Parathyroid adenoma (tissue), 2 donors: ENCODE measurements around the gene FAM117B.

Experiments used
- H2AFZ ChIP-seq: fragments of 300-600 bp; sonication (generic); one replicate; pipeline ENCODE4 v1.7.0; 2017; ENCODE audit warnings: antibody characterized with exemption, mild to moderate bottlenecking
- H3K27ac ChIP-seq: fragments of 300-600 bp; sonication (generic); one replicate; pipeline ENCODE4 v1.7.0; 2017
- H3K27me3 ChIP-seq: fragments of 300-600 bp; sonication (generic); one replicate; pipeline ENCODE4 v1.7.0; 2017; ENCODE audit warnings: low read length; ENCODE audit not compliant: control insufficient read depth, insufficient read depth
- H3K36me3 ChIP-seq: fragments of 300-600 bp; sonication (generic); one replicate; pipeline ENCODE4 v1.7.0; 2017; ENCODE audit warnings: low read length; ENCODE audit not compliant: control insufficient read depth, insufficient read depth
- H3K4me1 ChIP-seq: fragments of 300-600 bp; sonication (generic); one replicate; pipeline ENCODE4 v1.7.0; 2017; ENCODE audit warnings: control low read depth
- H3K4me2 ChIP-seq: fragments of 300-600 bp; sonication (generic); one replicate; pipeline ENCODE4 v1.7.0; 2017; ENCODE audit warnings: low read length
- H3K4me3 ChIP-seq: fragments of 300-600 bp; sonication (generic); one replicate; pipeline ENCODE4 v1.7.0; 2017; ENCODE audit warnings: low read depth, low read length
- H3K79me2 ChIP-seq: fragments of 300-600 bp; sonication (generic); one replicate; pipeline ENCODE4 v1.7.0; 2017; ENCODE audit warnings: control low read depth
- H3K9ac ChIP-seq: fragments of 300-600 bp; sonication (generic); one replicate; pipeline ENCODE4 v1.7.0; 2017; ENCODE audit warnings: mild to moderate bottlenecking
- H3K9me3 ChIP-seq: fragments of 300-600 bp; sonication (generic); one replicate; pipeline ENCODE4 v1.7.0; 2017; ENCODE audit warnings: low read length; ENCODE audit not compliant: control insufficient read depth
- CTCF ChIP-seq: fragments of 300-600 bp; sonication (generic); IDR thresholded peaks from one replicate; pipeline ENCODE4 v1.7.0; 2017; ENCODE audit warnings: antibody characterized with exemption, mild to moderate bottlenecking
- donor health status: primary hyperparathyroidism.

The FAM117B gene

GRCh38 chr2:202634556-202635427 lies at the start of gene FAM117B:
FAM117B (plus strand) TSS chr2:202634969; CDS start chr2:202635188, 219 bp downstream.
- Histone ChIP-seq H3K36me3 (no peaks in the 10 kb centered on the region), H3K9me3 (no peaks in the 10 kb centered on the region), H2AFZ (peak within 1 kb of the TSS; percentile 95), H3K4me2 (peak within 1 kb of the TSS; percentile 66), H3K27ac (peak within 1 kb of the TSS; percentile 90), H3K9ac (peak within 1 kb of the TSS; percentile 86), H3K4me1 (peaks cover 6% of the 10 kb centered on the region), H3K4me3 (peak within 1 kb of the TSS; percentile 98), H3K79me2 (peaks cover 5% of the 10 kb centered on the region), H3K27me3 (no peaks in the 10 kb centered on the region)
- no peak for TF ChIP-seq CTCF

DNA sequence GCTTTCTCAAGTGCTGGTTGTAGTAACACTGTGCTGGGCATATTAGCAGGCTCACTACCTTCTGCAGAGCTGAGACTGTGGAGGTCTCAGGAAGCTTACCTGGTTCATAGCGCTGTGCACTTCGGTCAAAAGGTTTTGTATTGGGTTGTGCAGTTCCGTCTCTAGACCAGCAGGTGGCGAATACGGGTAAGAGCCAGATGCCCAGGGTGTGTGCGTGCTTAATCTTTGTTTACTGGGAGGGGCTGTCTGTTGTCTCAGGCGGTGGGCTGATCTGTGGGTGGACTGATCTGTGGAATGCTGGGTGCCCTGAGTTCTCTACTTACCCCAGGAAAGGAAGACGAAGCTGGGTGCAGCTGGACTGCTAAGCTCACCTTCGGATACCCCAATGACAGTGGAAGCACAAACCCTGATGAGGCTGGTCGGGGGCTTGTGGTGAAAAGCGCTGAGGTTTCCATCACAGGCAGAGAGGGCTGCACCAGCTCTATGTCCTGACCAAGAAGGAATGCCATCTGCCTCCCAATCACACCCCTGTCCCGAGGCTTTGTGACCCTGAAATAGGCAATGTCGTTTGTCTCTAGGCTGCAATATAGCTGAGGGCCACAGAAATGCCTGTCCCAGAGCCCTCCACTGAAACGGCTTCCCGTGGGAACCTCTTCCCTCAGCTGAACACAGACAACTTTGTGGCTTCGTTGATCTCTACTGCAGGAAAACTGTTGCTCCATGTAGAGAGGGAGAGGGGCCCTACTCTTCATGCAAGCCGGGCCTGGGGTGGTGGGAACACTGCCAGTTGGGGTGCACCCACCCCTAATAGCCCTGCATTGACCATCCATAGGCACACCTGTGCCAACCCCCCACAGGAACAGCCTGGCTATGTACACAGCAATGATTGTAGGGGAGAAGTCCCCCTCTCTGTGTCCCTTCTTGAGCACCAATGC lies 45.9 kb upstream of the FAM117B start:
- TF ChIP-seq CTCF = peak; percentile 97
- no peak overlapping the region for H3K27ac ChIP-seq
- H3K79me2 ChIP-seq = no peaks in the 10 kb centered on the region
- no peaks in the 10 kb centered on the region for H3K27me3 ChIP-seq
- H3K9me3 ChIP-seq = no peaks in the 10 kb centered on the region
- no peak overlapping the region for H3K4me3 ChIP-seq
- peak overlapping the region; percentile 13 for H3K4me2 ChIP-seq
- peak overlapping the region; percentile 62 for H2AFZ ChIP-seq
- H3K36me3 ChIP-seq = no peaks in the 10 kb centered on the region
- peaks cover 3% of the 10 kb centered on the region for H3K4me1 ChIP-seq
- no peak overlapping the region for H3K9ac ChIP-seq

GRCh38 chr2:202589582-202589949 lies 45.2 kb upstream of the FAM117B start:
- Histone ChIP-seq H3K9me3 (no peaks in the 10 kb centered on the region), H3K79me2 (no peaks in the 10 kb centered on the region), H3K4me1 (peaks cover 3% of the 10 kb centered on the region)

DNA sequence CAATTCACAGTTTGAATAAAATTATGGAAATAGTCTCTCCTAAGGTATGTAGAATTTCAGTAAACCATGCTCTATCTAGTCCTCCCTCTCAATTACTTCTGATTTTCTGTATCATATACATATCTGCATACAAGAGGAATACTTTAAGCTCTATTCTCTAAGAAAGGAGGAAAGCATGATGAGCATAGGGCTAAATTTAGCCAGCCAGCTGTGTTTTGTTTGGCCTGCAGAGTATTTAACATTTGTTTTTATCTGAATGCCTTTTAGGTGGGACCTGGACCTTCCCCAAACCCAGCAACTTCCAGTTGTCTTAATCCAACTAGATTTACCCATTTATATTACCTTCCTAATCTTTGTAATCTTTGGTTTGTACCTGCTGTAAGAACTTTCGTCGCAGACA lies 42.2 kb upstream of the FAM117B start:
- Histone ChIP-seq H3K27me3 (no peaks in the 10 kb centered on the region), H3K9me3 (no peaks in the 10 kb centered on the region), H3K36me3 (no peaks in the 10 kb centered on the region), H3K9ac (no peak overlapping the region), H3K27ac (no peak overlapping the region), H3K4me1 (peaks cover 3% of the 10 kb centered on the region), H3K4me3 (no peak overlapping the region), H3K4me2 (no peak overlapping the region), H3K79me2 (no peaks in the 10 kb centered on the region), H2AFZ (no peak overlapping the region)
- no peak for TF ChIP-seq CTCF

More at GRCh38 chr2:202589582-202589949, 45.2 kb upstream of the FAM117B start:
- no peaks in the 10 kb centered on the region for H3K27me3 ChIP-seq
- no peak overlapping the region for H2AFZ ChIP-seq
- no peak for TF ChIP-seq CTCF
- no peaks in the 10 kb centered on the region for H3K36me3 ChIP-seq
- H3K27ac ChIP-seq = no peak overlapping the region
- no peak overlapping the region for H3K9ac ChIP-seq
- H3K4me2 ChIP-seq = no peak overlapping the region
- no peak overlapping the region for H3K4me3 ChIP-seq
